GM12865 (cell line): ENCODE measurements around the gene F3.
A peak's percentile ranks its signal among the peaks of the same experiment; 100 is the strongest.

Source experiments
- DNase-seq: peaks from one replicate; pipeline ENCODE4 v3.0.0; 2010; ENCODE audit warnings: low read depth
- H3K4me3 ChIP-seq: 2 replicates; pipeline ENCODE4 v1.5.1; 2011; ENCODE audit warnings: mild to moderate bottlenecking, low read depth, low read length, control low read depth
- CTCF ChIP-seq: IDR thresholded peaks from 2 replicates; pipeline ENCODE4 v1.5.1; 2011; ENCODE audit warnings: low read length, control low read depth, low read depth, inconsistent platforms; ENCODE audit not compliant: insufficient read depth; ENCODE audit errors: missing control alignments

The F3 gene

GRCh38 chr1:94528299-94528698 lies 13.3 kb downstream of the F3 start:
- no peak for TF ChIP-seq CTCF
- no peak overlapping the region for H3K4me3 ChIP-seq
- no peak for DNase-seq

- DNase-seq = no peak
- TF ChIP-seq CTCF = no peak
- H3K4me3 ChIP-seq = no peak overlapping the region
Measured at GRCh38 chr1:94527447-94528031, 14.0 kb downstream of the F3 start.

GRCh38 chr1:94526152-94526980 lies 15.2 kb downstream of the F3 start:
- no peak for TF ChIP-seq CTCF
- DNase-seq = no peak
- H3K4me3 ChIP-seq = no peak overlapping the region

GRCh38 chr1:94524531-94524930 lies 17.0 kb downstream of the F3 start:
- DNase-seq = no peak
- TF ChIP-seq CTCF = no peak
- H3K4me3 ChIP-seq = no peak overlapping the region

GRCh38 chr1:94522304-94522703 lies 19.3 kb downstream of the F3 start:
- H3K4me3 ChIP-seq = no peak overlapping the region
- TF ChIP-seq CTCF = no peak
- DNase-seq = peak; percentile 10

GRCh38 chr1:94519351-94519750 lies 22.2 kb downstream of the F3 start:
- no peak overlapping the region for H3K4me3 ChIP-seq
- DNase-seq = no peak
- no peak for TF ChIP-seq CTCF

GRCh38 chr1:94515296-94515947 lies 26.1 kb downstream of the F3 start:
- no peak for DNase-seq
- no peak overlapping the region for H3K4me3 ChIP-seq
- no peak for TF ChIP-seq CTCF
